Superior temporal gyrus (tissue), 1 donor: ENCODE results near the gene TNRC6A.
"Not testable (repeated sequence)": the region's sequence is repeated elsewhere in the genome, so short reads cannot be mapped to it uniquely, and the experiment has no call there.

Source experiments
- DNase-seq: peaks from one replicate; pipeline ENCODE4 v3.0.0-alpha.2; 2016; ENCODE audit errors: extremely low spot score

Gene TNRC6A

DNA sequence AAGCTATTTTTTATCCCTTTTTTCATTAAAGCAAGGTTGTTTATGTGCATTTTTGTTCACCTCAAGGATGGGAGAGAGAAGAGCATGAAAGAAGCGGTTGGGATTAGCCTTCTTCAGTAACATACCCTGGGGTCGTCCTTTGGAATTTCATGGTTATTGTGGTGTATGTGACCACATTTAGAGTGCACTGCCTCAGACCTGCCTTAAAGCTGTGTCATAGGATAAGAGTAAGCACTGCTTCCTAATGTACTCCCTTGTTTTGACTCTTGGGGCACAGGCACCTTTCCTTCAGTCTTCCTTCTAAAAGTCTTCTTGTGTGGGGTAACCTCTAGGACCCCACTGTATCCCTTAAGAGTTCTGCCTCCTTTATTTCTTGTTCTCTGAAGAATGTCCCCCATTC lies 28.9 kb downstream of the TNRC6A start:
- DNase-seq = no peak

DNA sequence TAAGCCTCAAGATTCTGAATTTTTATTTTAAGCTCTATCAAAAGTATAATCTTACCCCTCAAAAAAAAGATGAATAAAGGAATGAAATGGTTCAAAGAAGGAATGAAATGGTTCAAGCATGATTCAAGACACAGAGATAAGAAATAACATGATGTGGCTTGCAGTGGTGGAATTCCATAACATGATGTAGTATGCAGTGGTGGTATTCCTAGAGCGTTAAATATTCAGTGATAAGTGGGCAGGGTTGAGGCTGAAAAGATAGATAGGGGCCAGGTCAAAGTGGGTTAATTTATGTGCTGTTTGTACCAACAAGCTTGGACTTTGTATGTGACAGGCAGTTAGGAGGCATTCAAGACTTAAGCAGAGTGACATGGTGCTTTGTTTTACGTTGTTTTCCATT lies 29.6 kb downstream of the TNRC6A start:
- no peak for DNase-seq

DNA sequence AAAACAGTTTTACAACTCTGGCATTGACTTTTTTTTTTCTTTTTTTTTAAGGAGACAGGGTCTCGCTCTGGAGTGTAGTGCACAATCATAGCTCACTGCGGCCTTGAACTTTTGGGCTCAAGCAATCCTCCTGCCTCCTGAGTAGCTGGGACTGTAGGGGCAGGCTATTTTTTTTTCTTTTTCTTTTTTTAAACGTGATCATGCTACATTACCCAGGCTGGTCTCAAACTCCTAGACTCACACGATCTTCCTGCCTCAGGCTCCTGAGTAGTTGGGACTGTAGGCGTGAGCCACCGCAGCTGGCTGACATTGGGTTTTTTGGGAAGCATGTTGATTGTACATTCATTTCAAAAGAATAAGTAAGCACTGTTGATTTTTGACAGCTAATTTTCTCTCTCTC lies 32.1 kb downstream of the TNRC6A start:
- no peak for DNase-seq

DNA sequence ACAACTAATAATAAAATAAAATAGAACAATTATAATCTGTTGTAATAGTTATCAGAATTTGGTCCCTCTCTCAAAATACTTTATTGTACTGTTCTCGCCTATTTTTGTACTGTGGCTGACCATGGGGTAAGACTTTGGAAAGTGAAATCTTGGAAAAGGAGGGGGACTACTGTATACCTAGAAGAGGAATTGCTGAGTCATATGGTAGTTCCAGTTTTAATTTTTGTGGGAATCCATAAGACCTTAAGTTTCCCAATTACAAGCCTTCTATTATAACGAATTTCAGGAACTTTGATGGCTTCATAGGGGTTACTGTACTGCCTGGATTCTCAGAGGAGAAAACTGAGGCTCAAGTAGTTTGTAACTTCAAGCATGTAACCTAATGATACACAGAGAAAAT lies 35.5 kb downstream of the TNRC6A start:
- no peak for DNase-seq

DNA sequence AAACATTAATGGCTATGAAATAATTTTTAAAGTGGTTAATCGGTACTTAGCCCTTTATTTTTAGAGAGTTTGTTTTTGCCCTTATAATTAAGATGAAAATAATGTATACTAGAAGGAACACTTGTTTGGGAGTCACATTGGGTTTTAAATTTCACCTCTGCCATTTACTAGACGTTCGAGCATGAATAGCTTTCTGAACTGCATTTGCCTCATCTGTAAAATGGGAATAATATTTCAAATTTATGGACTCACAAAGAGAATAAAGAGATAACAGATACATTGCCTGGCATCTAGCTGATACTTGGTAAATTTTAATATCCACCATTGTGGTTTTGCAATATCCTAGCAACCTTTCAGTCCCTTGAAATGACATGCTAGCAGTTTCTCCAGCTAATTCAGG lies 36.6 kb downstream of the TNRC6A start:
- DNase-seq = no peak

DNA sequence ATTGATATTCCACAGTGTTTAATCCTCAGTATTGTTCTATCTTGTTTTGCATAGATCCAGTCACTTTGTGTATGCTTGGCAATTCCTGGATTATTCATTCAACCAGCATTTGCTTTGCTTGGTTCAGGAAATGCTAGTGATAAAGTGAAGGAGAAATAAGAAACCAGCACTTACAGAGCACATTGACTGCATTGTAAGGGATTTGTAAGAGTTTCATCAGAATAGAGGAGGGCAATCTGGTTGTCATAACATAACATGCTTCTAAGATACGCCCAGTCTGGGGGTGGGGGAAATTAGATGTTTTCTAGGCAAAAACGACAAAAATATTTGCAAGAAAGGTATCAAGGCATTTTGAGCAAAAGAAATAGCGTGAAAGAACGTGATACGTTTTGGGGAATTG lies 40.4 kb downstream of the TNRC6A start:
- no peak for DNase-seq

DNA sequence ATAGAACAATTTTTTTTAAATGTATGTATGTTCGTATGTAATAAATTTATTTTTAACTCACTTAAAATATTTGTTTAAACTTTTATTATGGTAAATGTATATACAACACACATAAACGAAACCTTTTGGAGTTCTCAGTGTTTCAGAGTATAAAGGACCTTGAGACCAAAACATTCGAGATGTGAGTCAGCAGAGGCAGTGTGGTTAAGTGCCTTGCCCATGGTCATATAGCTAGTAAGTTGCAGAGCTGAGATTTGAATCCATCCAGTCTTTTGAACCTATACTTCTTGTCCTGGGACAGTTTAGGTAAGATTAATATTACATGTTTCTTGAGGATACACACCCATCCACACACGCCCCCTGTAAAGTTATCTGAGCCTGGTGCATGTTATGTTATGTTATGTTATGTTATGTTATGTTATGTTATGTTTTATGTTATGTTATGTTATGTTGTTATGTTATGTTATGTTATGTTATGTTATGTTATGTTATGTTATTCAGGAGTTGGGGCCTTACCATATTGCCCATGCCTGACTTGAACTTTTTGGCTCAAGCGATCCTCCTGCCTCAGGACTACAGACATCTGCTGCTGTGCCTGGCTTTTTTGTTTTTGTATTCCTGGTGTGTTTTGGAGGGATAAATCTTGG lies 41.8 kb downstream of the TNRC6A start:
- DNase-seq = no peak

DNA sequence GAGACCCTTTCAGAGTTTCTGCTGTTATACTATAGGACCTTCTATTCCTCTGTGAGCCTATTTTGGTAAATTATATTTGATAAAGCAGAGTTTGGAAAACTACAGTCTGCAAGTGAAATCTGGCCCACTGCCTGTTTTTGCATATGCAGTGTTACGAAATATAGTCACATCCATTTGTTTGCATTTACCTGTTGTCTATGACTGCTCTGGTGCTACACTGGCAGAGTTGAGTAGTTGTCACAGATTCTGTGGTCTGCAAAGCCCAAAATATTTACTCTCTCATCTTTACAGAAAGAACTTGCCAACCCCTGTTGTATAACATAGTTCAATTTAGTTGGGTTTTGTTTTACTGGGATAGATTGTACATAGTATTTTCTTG lies 42.3 kb downstream of the TNRC6A start:
- DNase-seq = no peak

DNA sequence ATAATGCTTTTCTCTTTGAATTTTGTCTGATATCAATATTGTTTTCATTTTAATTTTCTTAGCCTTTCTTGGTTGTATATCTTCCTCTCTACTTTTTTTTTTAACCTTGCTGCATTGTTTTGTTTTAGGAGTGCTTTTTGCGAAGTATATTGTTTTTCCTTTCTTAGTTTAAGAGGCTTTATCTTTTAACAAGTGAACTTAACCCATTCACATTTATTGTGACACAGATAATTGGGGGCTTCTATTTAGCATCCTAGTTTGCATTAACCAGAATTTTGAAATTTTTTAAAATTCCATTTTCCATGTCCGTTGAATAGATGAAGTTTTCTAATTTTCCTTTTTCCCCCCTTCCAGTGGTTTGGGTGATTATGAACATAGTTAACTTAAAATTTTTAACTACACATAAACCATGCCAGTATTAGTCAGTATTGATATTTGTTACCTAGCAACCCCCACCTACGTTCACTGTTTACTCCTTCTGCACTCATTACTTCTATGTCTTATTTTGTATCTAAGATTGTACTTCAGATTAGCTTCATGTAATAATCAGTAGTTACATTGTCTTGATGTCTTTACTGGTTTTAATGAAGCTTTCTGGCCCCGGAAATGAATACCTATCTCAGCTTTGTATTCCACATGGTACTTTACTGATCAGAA lies 44.4 kb downstream of the TNRC6A start:
- no peak for DNase-seq

DNA sequence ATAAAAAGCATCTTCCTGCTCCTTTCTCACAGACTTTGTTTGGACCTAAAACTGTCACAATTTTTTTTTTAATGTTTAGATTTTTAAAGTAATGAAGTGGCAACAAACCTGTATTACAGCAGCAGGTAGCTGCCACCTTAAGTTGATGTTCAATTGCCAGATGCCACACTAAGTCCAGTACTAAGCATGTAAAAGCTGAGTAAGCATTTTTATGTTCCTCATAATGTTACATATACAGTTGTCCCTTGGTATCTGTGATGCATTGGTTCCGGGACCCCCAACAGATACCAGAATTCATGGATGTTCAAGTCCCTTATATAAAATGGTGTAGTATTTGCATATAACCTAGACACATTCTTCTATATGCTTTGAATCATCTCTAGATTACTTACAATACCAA lies 45.1 kb downstream of the TNRC6A start:
- no peak for DNase-seq

DNA sequence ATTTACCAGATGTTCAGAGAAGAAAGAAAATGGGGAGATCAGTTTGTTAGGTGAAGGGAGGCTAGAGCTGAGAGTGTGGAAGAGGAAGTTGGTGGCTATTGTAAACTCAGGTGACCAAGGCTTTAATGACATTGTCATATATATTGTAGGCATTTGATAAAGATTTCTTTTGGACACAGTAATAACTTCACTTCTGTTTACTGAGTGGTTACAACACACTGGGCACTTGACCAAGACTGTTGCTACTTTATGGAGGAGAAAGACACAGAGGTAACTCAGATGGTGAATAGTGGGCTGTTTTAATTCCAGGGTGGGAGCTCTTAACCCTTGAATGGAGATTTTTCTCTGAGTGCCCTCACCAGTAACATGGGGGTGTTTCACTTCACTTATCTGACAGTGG lies 46.0 kb downstream of the TNRC6A start:
- DNase-seq = no peak

DNA sequence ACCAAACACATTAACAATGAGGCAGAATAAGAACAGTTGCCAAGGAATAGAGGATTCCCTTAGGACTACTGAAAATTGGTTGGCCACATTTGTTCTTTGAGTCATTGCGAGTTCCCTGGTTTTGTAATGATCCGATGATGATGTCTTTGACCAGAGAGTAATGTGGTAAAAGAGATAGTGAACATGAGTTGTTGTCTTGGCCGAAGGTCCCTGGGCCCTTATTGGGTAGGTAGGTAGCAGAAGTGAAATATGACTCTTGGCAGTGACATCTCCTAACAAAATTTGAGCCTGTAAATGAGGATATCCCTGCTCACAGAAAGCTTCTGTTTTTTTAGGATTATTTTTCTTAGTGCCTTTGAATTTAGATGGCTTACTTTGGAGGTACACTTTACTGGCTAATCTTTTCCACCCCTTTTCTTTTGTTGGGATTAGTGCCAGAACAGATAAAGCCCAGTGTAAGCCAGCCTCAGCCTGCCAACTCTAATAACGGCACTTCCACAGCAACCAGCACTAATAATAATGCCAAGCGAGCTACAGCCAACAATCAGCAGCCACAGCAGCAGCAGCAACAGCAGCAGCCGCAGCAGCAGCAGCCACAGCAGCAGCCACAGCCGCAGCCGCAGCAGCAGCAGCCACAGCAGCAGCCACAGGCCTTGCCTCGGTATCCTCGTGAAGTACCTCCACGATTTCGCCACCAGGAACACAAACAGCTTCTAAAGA lies 47.2 kb downstream of the TNRC6A start:
- no peak for DNase-seq

DNA sequence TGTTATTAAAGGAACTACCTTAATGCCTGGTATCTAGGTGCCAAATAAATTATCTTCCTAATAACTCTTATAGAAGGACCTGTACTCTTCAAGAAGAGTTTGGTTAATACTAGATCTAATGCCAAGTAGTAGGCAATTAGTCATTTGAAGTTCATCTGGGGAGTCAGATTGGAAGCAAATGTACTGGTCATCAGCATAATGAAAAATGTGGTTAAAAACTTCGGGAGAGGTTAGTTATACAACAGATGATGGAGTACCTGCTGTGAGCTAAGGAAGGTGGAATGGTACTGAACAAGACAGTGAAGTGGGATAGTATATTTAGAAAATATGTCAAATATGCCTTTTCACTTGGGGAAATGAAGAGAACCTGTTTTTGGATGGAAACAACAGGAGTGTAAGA lies 49.2 kb downstream of the TNRC6A start:
- no peak for DNase-seq

DNA sequence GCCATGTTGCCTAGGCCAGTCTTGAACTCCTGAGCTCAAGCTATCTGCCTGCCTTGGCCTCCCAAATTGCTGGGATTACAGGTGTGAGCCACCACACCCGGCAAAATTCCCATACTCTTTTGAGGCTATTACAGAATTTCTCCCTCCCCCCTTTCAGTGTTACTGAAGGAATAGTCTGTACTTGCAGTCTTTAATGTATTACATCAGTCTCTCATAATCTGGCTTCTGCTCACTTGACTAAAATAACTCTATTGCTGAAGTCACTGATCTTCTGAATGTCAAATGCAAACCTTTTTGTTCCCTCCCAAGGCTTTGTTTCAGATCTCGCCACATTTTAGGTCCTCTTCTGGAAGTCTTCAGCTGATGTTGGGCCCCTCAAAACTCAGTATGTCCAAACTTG lies 51.8 kb downstream of the TNRC6A start:
- DNase-seq = no peak

DNA sequence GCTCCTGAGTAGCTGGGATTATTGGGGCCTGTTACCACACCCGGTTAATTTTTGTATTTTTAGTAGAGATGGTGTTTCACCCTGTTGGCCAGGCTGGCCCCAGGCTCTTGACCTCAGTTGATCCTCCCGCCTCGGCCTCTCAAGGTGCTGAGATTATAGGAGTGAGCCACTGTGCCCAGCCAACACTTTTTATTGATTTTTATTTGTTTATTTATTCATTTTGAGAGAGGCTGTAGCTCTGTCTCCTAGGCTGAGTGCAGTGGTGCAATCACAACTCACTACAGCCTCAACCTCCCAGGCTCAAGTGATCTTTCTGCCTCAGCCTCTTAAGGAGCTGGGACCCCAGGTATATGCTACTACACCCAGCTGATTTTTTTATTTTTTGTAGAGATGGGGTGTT lies 54.7 kb downstream of the TNRC6A start:
- no peak for DNase-seq

DNA sequence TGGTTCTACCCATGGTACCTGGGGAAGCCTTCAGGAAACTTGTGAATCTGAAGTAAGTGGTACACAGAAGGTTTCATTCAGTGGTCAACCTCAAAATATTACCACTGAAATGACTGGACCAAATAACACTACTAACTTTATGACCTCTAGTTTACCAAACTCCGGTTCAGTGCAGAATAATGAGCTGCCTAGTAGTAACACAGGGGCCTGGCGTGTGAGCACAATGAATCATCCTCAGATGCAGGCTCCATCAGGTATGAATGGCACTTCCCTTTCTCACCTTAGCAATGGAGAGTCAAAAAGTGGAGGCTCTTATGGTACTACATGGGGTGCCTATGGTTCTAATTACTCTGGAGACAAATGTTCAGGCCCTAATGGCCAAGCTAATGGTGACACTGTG lies 60.4 kb downstream of the TNRC6A start:
- DNase-seq = no peak

DNA sequence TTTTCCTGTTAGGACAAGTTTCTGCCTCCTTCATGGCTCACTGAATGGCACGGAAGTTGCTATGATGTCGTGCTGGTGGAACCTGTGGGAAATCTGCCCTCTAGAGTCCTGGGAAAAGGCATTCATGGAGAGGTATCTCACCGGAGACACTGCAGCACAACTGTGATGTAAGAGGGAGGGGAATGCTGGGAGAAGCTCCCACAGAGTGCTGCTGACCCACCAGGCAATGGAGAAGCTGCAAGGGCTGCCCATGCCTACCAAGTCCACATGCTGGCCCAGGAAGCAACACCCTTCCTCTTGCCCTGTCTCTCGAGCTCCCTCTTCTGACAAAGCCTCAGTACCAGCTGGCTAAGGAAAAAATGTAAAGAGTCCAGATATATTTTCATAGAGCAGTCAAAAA lies 71.1 kb downstream of the TNRC6A start:
- DNase-seq = no peak

DNA sequence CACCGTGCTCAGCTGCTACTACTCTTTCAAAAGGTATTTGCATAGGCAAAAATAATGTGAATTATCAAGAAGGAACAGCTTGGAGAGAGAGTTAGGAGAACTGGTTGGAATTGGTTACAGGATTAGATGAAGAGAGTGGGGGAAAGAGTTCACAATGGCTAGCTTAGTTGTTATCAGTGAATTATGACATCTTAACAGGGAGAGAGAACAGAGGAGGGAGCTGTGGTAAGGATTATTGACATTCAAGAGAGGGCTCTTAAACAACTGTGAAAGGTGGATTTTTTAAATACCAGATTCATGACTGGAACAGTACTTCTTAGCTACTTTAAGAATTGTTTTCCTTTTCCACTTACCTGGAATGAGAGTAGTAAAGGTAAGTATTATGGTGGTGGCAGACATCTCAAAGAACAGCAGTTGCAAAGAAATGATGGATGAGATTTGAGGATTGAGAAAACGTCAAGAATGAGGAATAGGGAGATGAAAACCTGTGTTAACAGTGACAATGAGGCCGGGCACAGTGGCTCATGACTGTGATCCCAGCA lies 72.4 kb downstream of the TNRC6A start:
- no peak for DNase-seq

DNA sequence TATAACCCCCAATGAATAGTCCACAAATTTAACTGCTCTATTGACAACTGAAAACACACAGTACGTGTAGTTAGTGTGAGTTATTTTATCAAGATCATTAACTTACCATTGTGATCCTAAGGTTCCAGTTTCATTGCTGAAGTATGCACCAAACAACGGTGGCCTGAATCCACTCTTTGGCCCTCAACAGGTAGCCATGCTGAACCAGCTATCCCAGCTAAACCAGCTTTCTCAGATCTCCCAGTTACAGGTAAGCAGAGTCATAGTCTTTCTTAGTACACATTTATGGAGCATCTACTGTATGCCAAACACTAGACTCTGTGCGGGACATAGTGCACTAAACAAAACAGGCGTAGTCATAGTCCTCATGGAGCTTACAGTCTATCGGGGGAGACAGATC lies 76.0 kb downstream of the TNRC6A start:
- no peak for DNase-seq

DNA sequence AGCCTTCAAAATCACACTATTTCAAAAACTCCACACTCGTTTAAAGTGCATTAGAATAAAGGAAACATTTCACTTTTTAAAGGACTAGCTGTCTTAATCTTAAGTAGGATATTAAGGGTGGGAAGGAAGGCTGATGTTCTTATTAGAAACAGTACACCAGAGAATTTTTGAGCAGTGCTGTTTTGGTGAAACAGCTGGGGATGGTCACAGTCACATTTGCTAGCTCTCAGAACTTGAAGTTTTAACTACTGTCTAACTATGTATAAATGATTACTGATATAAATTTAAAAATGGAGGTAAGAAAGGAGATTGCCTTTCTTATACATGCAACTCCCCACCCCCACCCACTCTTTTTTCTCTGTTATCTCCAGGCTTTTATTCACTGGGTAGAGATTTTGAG lies 77.8 kb downstream of the TNRC6A start:
- DNase-seq = no peak

DNA sequence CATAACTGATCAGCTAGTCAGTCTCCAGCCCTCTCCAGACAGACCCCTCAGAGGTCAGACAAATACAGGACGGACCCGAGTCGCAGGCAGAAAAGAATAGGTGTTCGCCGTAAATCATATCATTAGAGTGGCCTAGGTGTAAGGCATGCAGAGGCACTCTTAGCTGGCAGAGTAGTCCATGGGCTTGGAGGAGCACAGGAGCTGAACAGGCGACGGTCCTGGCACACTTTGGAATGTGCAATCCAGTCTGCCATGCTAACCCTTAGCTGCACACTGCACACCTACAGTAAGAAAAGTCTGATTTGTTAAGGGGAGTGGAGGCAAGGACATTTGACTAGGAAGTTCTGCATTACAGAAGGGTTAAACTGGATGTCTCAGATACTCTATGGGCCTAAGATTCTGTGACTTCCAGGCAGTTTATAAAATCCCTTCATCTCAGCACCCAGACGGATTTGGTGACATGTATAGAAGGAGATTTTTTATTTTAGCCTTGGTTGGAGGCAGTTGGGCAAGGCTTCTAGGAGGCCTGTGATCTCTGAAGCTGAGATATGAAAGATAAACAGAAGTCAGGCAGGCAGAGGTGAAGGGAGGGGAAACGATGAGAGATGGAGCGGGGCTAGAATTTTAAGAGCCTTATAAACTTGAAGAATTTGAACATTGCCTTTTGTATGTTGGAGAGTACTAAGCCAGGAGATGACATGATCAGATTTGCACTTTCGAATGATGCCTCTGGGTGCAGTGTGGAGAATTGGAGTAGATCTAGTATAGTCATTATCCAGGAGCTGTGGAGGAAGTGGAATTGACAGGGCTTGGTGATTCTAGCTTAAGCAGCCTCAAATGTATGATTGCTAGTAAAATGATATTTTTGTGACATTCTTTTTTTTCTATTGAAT lies 81.7 kb downstream of the TNRC6A start:
- no peak for DNase-seq

DNA sequence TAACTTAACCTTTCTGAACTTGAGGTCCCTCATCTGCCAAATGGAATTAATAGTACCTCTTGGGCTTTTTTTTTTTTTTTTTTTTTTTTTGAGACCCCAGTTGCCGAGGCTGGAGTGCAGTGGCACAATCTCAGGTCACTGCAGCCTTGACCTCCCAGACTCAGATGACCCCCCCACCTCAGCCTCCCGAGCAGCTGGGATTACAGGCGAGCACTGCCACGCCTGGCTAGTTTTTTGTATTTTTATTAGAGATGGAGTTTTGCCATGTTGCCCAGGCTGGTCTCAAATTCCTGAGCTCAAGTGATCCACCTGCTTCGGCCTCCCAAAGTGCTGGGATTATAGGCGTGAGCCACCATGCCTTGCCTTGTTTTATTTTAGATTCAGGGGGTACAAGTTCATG lies 83.4 kb downstream of the TNRC6A start:
- DNase-seq = not testable (repeated sequence)
